Measurements from ENCODE around the gene AGAP2. TPM values are rescaled to one million over a fixed set of nuclear protein-coding genes. Genes with fewer than 3 reads are reported as not detected.
"Not testable (repeated sequence)": the region's sequence is repeated elsewhere in the genome, so short reads cannot be mapped to it uniquely, and the experiment has no call there.

Gene AGAP2
- total RNA-seq, 1 donor from 2014 or later = 0.64 TPM

DNA sequence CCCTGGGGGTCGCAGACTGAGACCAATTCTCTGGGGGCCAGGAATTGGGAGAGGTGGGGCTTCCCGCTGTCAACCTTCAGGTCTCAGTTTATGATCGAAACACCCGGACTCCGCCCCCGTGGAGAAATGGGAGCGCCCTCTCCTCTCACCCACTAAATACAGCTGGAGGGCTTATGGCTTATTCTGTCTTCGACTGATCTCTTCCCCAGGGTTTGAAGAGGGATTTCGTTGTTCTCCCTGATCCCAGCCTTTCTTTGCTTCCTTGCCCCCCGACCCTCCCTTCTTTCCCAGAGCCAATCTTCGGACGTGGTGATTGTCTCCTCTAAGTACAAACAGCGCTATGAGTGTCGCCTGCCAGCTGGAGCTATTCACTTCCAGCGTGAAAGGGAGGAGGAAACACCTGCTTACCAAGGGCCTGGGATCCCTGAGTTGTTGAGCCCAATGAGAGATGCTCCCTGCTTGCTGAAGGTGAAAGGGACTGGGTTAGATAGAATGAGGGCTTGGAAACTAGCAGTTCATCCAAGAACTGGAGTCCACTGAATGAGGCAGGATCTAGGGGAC, 44.0 kb downstream of the AGAP2 start:
- ATAC-seq = peak; percentile 1

DNA sequence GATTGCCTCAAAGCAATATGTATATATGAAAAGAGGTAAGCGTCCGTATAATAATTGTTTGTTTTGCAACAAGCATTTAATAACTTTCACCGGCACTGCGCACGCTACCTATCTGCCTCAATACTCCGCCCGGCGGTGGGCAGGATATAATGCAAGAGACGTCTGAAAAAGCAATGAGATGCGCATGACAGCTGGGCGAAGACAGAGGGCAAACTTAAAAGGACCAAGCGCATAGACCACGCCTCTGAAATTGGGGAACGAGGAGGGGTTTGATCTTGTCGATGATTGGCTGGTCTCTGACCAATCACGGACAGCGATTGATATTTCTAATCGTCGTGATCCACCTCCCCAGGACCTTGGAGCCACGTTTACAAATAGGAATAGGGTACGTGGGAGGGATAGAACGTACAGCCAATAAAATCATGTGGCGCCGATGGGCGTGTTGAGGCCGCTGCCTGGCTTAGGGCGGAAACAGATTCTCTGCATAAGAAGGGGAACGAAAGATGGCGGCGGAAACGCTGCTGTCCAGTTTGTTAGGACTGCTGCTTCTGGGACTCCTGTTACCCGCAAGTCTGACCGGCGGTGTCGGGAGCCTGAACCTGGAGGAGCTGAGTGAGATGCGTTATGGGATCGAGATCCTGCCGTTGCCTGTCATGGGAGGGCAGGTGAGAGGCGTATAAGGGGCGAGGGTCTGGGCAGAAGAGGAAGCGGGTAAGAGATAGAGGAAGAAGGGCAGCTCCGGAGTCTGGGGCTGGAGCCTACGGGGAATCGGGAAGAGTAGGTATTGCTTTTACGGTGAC, 44.7 kb downstream of the AGAP2 start, which contains the start of gene OS9:
TSS of gene OS9 (plus strand) at position 474 of the 800 bp plus-strand sequence. CDS start at position 504, 30 bp downstream.
- ATAC-seq = peak; percentile 99

DNA sequence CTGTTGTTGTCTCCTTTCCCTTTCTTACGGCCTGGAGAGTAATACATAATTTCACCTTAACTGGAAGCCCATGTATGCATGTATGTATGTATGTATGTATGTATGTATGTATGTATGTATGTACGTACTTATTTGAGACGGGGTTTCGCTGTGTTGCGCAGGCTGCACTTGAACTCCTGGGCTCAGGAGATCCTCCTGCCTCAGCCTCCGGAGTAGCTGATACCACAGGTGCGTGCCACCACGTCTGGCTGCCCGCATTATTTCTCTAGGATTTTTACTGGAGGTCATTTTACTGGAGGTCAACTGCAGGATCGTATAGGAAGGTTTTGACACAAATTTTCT, 45.3 kb downstream of the AGAP2 start:
- no peak for ATAC-seq

DNA sequence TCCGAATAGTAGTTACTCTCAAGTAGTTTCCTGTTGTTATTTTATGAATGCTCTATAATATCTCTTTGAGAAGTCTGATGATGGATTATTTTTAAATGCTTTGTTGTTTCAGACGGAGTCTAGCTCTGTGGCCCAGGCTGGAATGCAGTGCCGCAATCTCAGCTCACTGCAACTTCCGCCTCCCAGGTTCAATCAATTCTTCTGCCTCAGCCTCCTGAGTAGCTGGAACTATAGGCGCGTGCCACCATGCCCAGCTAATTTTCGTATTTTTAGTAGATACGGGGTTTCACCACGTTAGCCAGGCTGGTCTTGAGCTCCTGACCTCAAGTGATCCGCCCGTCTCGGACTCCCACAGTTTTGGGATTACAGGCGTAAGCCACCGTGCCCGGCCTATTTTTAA, 46.0 kb downstream of the AGAP2 start:
- ATAC-seq = no peak

DNA sequence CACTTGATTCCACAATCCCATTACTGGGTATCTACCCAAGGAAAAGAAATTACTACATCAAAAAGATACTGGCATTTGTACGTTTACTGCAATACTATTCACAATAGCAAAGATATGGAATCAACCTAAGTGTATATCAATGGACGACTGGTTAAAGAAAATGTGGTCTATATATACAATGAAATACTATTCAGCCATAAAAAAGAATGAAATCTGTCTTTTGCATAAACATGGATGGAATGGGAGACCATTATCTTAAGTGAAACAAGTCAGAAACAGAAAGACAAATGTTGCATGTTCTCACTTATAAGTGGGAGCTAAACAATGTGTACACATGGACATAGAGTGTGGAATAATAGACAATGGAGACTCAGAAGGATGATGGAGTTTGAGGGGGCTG, 49.6 kb downstream of the AGAP2 start:
- no peak for ATAC-seq

DNA sequence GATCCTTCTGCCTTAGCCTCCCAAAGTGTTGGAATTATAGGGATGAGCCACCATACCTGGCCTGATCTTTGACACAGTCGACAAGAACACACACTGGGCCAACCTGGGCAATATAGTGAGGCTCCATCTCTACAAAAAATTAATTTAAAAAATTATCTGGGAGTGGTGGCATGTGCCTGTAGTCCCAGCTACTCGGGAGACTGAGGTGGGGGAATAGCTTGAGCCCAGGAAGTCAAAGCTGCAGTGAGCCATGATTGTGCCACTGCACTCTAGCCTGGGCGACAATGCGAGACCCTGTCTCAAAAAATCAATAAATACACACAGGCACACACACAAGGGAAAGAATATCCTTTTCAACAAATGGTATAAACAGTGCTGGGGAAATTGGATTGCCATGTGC, 50.7 kb downstream of the AGAP2 start:
- no peak for ATAC-seq

DNA sequence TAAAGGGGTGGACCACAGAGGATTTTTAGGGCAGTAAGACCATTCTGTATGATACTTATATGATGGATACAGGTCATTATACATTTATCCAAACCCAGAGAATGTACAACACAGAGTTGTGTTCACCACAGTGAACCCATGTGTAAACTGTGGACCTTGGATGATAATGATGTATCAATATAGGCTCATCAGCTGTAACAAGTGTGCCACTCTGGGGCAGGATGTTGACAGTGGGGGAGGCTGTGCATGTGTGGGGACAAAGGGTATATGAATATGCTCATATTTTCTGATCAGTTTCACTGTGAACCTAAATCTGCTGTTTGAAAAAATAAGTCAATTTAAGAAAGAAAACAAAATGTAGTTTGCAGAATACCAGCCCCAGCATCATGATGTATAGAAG, 58.8 kb downstream of the AGAP2 start:
- ATAC-seq = no peak

DNA sequence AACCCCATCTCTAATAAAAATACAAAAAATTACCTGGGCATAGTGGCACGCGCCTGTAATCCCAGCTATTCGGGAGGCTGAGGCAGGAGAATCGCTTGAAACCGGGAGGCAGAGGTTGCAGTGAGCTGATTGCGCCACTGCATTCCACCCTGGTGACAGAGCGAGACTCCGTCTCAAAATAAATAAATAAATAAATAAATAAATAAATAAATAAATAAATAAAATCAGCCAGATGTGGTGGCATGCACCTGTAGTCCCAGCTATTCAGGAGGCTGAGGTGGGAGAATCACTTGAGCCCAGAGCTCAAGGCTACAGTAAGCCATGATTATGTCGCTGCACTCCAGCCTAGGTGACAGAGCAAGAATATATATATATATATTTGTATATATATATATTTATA, 60.6 kb downstream of the AGAP2 start:
- ATAC-seq = not testable (repeated sequence)

DNA sequence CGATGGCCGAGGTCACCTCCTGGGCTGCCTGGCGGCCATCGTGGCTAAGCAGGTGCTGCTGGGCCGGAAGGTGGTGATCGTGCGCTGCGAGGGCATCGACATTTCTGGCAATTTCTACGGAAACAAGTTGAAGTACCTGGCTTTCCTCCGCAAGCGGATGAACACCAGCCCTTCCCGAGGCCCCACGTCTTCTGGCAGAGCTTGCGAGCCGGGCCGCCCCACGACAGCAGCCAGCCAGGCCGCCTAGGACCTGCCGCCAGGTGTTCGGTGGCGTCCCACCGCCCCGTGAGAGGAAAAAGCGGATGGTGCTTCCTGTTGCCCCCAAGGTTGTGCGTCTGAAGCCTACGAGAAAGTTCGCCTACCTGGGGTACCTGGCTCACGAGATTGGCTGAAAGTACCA, 63.9 kb downstream of the AGAP2 start:
- ATAC-seq = no peak

Other genes with a start within 250 kb of the AGAP2 start
- gene DDIT3, start 218.2 kb downstream of the AGAP2 start, total RNA-seq = 34.8 TPM
- 50.5 TPM for gene MBD6, start 215.9 kb downstream of the AGAP2 start, total RNA-seq
- gene DCTN2, start 191.6 kb downstream of the AGAP2 start, total RNA-seq = 105 TPM
- gene KIF5A, start 188.7 kb downstream of the AGAP2 start, total RNA-seq = 0.16 TPM
- gene PIP4K2C, start 147.6 kb downstream of the AGAP2 start, total RNA-seq = 35.8 TPM
- gene DTX3, start 133.9 kb downstream of the AGAP2 start, total RNA-seq = 4.1 TPM
- gene ARHGEF25, start 127.3 kb downstream of the AGAP2 start, total RNA-seq = 1.5 TPM
- gene B4GALNT1, start 105.5 kb downstream of the AGAP2 start, total RNA-seq = 0.04 TPM
- gene OS9, start 44.6 kb downstream of the AGAP2 start, total RNA-seq = 156 TPM
- gene TSPAN31, start 6.3 kb upstream of the AGAP2 start, total RNA-seq = 22.6 TPM
- gene CDK4, start 13.6 kb upstream of the AGAP2 start, total RNA-seq = 62.3 TPM
- 5.9 TPM for gene MARCHF9, start 16.4 kb upstream of the AGAP2 start, total RNA-seq
- gene CYP27B1, start 28.3 kb upstream of the AGAP2 start, total RNA-seq = 1.6 TPM
- 20.2 TPM for gene METTL1, start 33.4 kb upstream of the AGAP2 start, total RNA-seq
- 3.4 TPM for gene EEF1AKMT3, start 33.9 kb upstream of the AGAP2 start, total RNA-seq
- 22.6 TPM for gene TSFM, start 44.0 kb upstream of the AGAP2 start, total RNA-seq
- 1.7 TPM for gene AVIL, start 80.0 kb upstream of the AGAP2 start, total RNA-seq
- 49.8 TPM for gene CTDSP2, start 108.0 kb upstream of the AGAP2 start, total RNA-seq
- gene ATP23, start 202.8 kb upstream of the AGAP2 start, total RNA-seq = 7.6 TPM

All from esophagus mucosa (tissue), 1 donor.